Thoracic aorta (tissue), 2 donors: ENCODE data around the gene GPATCH2. TPM values are rescaled to one million over a fixed set of nuclear protein-coding genes. Genes with fewer than 3 reads are reported as not detected.
"Not testable (repeated sequence)": the region's sequence is repeated elsewhere in the genome, so short reads cannot be mapped to it uniquely, and the experiment has no call there.

Source experiments
- ATAC-seq: fragments of 150-250 bp; one replicate; pipeline ENCODE4 v1.8.0; 2017; ENCODE audit warnings: low read depth; ENCODE audit not compliant: insufficient number of reproducible peaks, low FRiP score
- DNase-seq: peaks from one replicate; pipeline ENCODE4 v3.0.0-alpha.2; 2020; ENCODE audit warnings: low spot score
- H3K27ac ChIP-seq, 2 donors: fragments of 200-600 bp; sonication (generic); 1 replicate in 1 of 2; 2 replicates in 1 of 2; pipeline ENCODE4 v1.5.1; 2016; ENCODE audit warnings: mild to moderate bottlenecking in 2 of 2, moderate library complexity in 2 of 2
- H3K27me3 ChIP-seq: fragments of 200-600 bp; sonication (generic); replicated peaks from 2 replicates; pipeline ENCODE4 v1.6.0; 2016; ENCODE audit warnings: mild to moderate bottlenecking; ENCODE audit not compliant: insufficient read depth
- H3K36me3 ChIP-seq: fragments of 200-600 bp; sonication (generic); one replicate; pipeline ENCODE4 v1.5.1; 2016
- H3K4me1 ChIP-seq, 2 donors: fragments of 200-600 bp; sonication (generic); 1 replicate in 1 of 2; 2 replicates in 1 of 2; pipeline versions ENCODE4 v1.5.1 to v1.6.0; 2016; ENCODE audit warnings: low read depth in 2 of 2, mild to moderate bottlenecking in 1 of 2; ENCODE audit not compliant: control insufficient read depth in 1 of 2
- H3K4me3 ChIP-seq: fragments of 200-600 bp; sonication (generic); 2 replicates; pipeline ENCODE4 v1.5.1; 2016; ENCODE audit warnings: mild to moderate bottlenecking
- H3K9me3 ChIP-seq: fragments of 200-600 bp; sonication (generic); 2 replicates; pipeline ENCODE4 v1.5.1; 2016
- CTCF ChIP-seq: fragments of 200-600 bp; sonication (generic); IDR thresholded peaks from one replicate; pipeline ENCODE4 v1.5.1; 2019; ENCODE audit warnings: antibody characterized with exemption
- total RNA-seq, 2 donors: library from RNA; depleted of rRNA; stranded (reverse); fragments of >200 nt; gene quantifications; one replicate each; pipeline versions ENCODE4 v1.1.0 to v1.2.3, GENCODE V29; 2016

Gene GPATCH2
- total RNA-seq, 2 donors from 2014 or later, result 16.2 to 20.5 TPM

DNA sequence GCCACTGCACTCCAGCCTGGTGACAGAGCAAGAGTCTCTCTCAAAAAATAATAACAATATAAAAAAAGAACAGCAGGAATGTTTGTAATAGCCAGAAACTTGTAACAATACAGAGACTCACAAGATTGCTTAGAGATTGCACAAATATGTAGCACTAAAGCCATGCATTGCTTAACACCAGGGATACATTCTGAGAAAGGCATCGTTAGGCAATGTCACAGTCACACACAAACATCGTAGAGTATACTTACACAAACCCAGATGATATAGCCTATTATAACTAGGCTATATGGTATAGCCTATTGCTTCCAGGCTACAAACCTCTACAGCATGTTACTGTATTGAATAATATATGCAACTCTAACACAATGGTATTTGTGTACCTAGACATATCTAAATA, 45.3 kb downstream of the GPATCH2 start:
- no peaks in the 10 kb centered on the region for H3K9me3 ChIP-seq
- H3K36me3 ChIP-seq, result no peaks in the 10 kb centered on the region
- no peak overlapping the region for H3K27ac ChIP-seq
- ATAC-seq, result no peak
- H3K27me3 ChIP-seq, result no peaks in the 10 kb centered on the region
- no peaks in the 10 kb centered on the region for H3K4me1 ChIP-seq
- no peak overlapping the region for H3K4me3 ChIP-seq
- DNase-seq, result no peak
- TF ChIP-seq CTCF, result no peak

DNA sequence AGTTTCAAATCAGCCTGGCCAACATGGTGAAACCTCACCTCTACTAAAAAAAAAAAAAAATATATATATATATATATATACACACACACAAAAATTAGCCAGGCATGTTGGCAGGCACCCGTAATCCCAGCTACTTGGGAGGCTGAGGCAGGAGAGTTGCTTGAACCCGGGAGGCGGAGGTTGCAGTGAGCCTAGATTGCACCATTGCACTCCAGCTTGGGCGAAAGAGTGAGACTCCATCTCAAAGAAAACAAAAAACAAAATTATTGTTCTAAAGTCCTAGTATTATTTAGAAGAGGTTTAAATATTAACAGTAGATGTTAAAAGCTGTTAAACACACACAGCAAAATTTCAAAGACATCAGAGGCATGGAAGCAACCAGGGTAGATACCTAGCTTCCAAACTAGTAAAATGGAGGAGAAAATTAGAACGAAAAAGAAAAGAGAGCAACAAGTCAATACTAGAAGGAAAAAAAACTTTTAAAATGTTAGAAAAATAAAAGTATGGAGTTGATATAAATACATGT, 46.5 kb downstream of the GPATCH2 start:
- not testable (repeated sequence) for H3K4me3 ChIP-seq, H3K27me3 ChIP-seq, H3K36me3 ChIP-seq, H3K27ac ChIP-seq, ATAC-seq, DNase-seq, H3K4me1 ChIP-seq, H3K9me3 ChIP-seq

DNA sequence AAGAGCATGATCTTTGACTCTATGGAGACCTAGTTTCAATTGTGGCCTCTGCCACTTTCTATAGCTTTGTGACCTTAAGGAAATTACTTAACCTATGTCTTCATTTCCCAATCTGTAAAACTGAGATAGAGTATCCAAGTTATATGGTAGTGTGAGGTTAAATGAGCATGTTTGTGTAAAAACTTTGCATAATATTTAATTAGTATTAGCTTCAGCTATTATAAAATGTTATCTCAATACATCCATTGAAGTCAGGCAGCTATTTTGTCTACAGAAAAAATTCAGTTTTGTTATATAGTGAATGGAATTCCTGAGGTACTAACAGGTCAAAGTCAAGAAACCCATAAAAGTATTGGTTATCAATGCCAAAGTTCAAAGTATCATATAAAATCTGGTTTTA, 53.6 kb downstream of the GPATCH2 start:
- H3K27ac ChIP-seq, result no peak overlapping the region
- H3K4me1 ChIP-seq, result no peaks in the 10 kb centered on the region
- TF ChIP-seq CTCF, result no peak
- no peaks in the 10 kb centered on the region for H3K9me3 ChIP-seq
- H3K4me3 ChIP-seq, result no peak overlapping the region
- H3K36me3 ChIP-seq, result no peaks in the 10 kb centered on the region
- ATAC-seq, result no peak
- H3K27me3 ChIP-seq, result no peaks in the 10 kb centered on the region
- no peak for DNase-seq

- ATAC-seq, result no peak
- Histone ChIP-seq H3K9me3 (no peaks in the 10 kb centered on the region), H3K27me3 (no peaks in the 10 kb centered on the region), H3K27ac (no peak overlapping the region), H3K4me3 (no peak overlapping the region), H3K36me3 (no peaks in the 10 kb centered on the region), H3K4me1 (no peaks in the 10 kb centered on the region)
- no peak for DNase-seq
- TF ChIP-seq CTCF, result no peak
These were observed 56.5 kb downstream of the GPATCH2 start for GRCh38 chr1:217574265-217574949.

GRCh38 chr1:217569021-217569420, 61.9 kb downstream of the GPATCH2 start:
- Histone ChIP-seq H3K4me3 (no peak overlapping the region), H3K36me3 (no peaks in the 10 kb centered on the region), H3K4me1 (no peaks in the 10 kb centered on the region), H3K9me3 (no peaks in the 10 kb centered on the region), H3K27ac (no peak overlapping the region), H3K27me3 (no peaks in the 10 kb centered on the region)
- ATAC-seq (no peak), DNase-seq (no peak)
- TF ChIP-seq CTCF, result no peak

- H3K27me3 ChIP-seq, result no peaks in the 10 kb centered on the region
- TF ChIP-seq CTCF, result no peak
- H3K36me3 ChIP-seq, result no peaks in the 10 kb centered on the region
- H3K9me3 ChIP-seq, result no peaks in the 10 kb centered on the region
- DNase-seq (no peak), ATAC-seq (no peak)
- H3K4me1 ChIP-seq, result no peaks in the 10 kb centered on the region
- no peak overlapping the region for H3K4me3 ChIP-seq
- no peak overlapping the region for H3K27ac ChIP-seq
These were observed 62.7 kb downstream of the GPATCH2 start for GRCh38 chr1:217568200-217568599.
